ENCODE results near the gene IFNAR2.

IFNAR2 gene

GRCh38 chr21:33229784-33230544, at the start of gene IFNAR2:
Gene IFNAR2 (plus strand): TSS chr21:33229938. CDS start chr21:33241923, 11,985 bp downstream.
- peak; percentile 83 for DNase-seq

GRCh38 chr21:33185852-33186251, 43.9 kb upstream of the IFNAR2 start:
- DNase-seq = peak; percentile 23

GRCh38 chr21:33187276-33187675, 42.5 kb upstream of the IFNAR2 start:
- DNase-seq = no peak

GRCh38 chr21:33189237-33189636, 40.5 kb upstream of the IFNAR2 start:
- no peak for DNase-seq

GRCh38 chr21:33189824-33190223, 39.9 kb upstream of the IFNAR2 start:
- no peak for DNase-seq

GRCh38 chr21:33196941-33197374, 32.8 kb upstream of the IFNAR2 start:
- peak; percentile 85 for DNase-seq

- peak; percentile 88 for DNase-seq
Observed at GRCh38 chr21:33197496-33197895, 32.2 kb upstream of the IFNAR2 start.

- peak; percentile 84 for DNase-seq
Observed at GRCh38 chr21:33198346-33199099, 31.2 kb upstream of the IFNAR2 start.

- DNase-seq = peak; percentile 77
Observed at GRCh38 chr21:33199100-33199464, 30.7 kb upstream of the IFNAR2 start.

- DNase-seq = peak; percentile 96
Observed at GRCh38 chr21:33199516-33200217, 30.1 kb upstream of the IFNAR2 start.

- DNase-seq = no peak
Observed at GRCh38 chr21:33201956-33202355, 27.8 kb upstream of the IFNAR2 start.

GRCh38 chr21:33202464-33203363, 27.0 kb upstream of the IFNAR2 start:
- no peak for DNase-seq

- no peak for DNase-seq
Observed at GRCh38 chr21:33203371-33203724, 26.4 kb upstream of the IFNAR2 start.

GRCh38 chr21:33205476-33205875, 24.3 kb upstream of the IFNAR2 start:
- peak; percentile 69 for DNase-seq

- DNase-seq = no peak
Observed at GRCh38 chr21:33206771-33207281, 22.9 kb upstream of the IFNAR2 start.

- no peak for DNase-seq
Observed at GRCh38 chr21:33207449-33208149, 22.1 kb upstream of the IFNAR2 start.

GRCh38 chr21:33208534-33208933, 21.2 kb upstream of the IFNAR2 start:
- peak; percentile 44 for DNase-seq

GRCh38 chr21:33211305-33211704, 18.4 kb upstream of the IFNAR2 start:
- no peak for DNase-seq

- no peak for DNase-seq
Observed at GRCh38 chr21:33211732-33212131, 18.0 kb upstream of the IFNAR2 start.

- DNase-seq = peak; percentile 56
Observed at GRCh38 chr21:33212159-33212851, 17.4 kb upstream of the IFNAR2 start.

- no peak for DNase-seq
Observed at GRCh38 chr21:33214056-33214455, 15.7 kb upstream of the IFNAR2 start.

Measured in hematopoietic multipotent progenitor cell treated with erythropoietin and hydrocortisone succinate and interleukin-3 and kit ligand, for 4 days (in vitro differentiated cells).